SK-N-SH treated with all-trans-retinoic acid at 6 μM for 48 hours (cell line): ENCODE data around the gene ATG4C.

ENCODE experiments used
- ATAC-seq: fragments of 200-7000 bp; cut with Tn5 transposase; 3 replicates; pipeline ENCODE4 v1.9.1; 2020; ENCODE audit warnings: mild to moderate bottlenecking, moderate library complexity
- ARNTL ChIP-seq: fragments of 450-650 bp; formaldehyde crosslinking; IDR thresholded peaks from 2 replicates; pipeline ENCODE4 v1.5.0; 2020; ENCODE audit warnings: low read depth, mild to moderate bottlenecking, moderate library complexity, borderline replicate concordance
- BACH2 ChIP-seq: fragments of 250-450 bp; sonication (Bioruptor Pico); IDR thresholded peaks from 2 replicates; pipeline ENCODE4 v1.9.0; 2021; ENCODE audit warnings: mild to moderate bottlenecking, borderline replicate concordance
- CREB5 ChIP-seq: fragments of 250-450 bp; sonication (Bioruptor Pico); IDR thresholded peaks from 2 replicates; pipeline ENCODE4 v1.5.1; 2020; ENCODE audit warnings: low read depth, mild to moderate bottlenecking, moderate library complexity
- CSDC2 ChIP-seq: fragments of 250-450 bp; sonication (Bioruptor Pico); IDR thresholded peaks from 2 replicates; pipeline ENCODE4 v1.5.0; 2020; ENCODE audit warnings: mild to moderate bottlenecking, moderate library complexity
- ESRRG ChIP-seq: fragments of 250-450 bp; sonication (Bioruptor Pico); IDR thresholded peaks from 2 replicates; pipeline ENCODE4 v1.6.1; 2021; ENCODE audit warnings: mild to moderate bottlenecking
- GLIS3 ChIP-seq: fragments of 250-450 bp; sonication (Bioruptor Pico); IDR thresholded peaks from 2 replicates; pipeline ENCODE4 v1.5.0; 2020; ENCODE audit warnings: mild to moderate bottlenecking, moderate library complexity
- ISL1 ChIP-seq: fragments of 250-450 bp; sonication (Bioruptor Pico); IDR thresholded peaks from 2 replicates; pipeline ENCODE4 v2.1.2; 2022; ENCODE audit warnings: mild to moderate bottlenecking, moderate library complexity
- PATZ1 ChIP-seq: fragments of 250-450 bp; sonication (Bioruptor Pico); IDR thresholded peaks from 2 replicates; pipeline ENCODE4 v1.8.0; 2020; ENCODE audit warnings: mild to moderate bottlenecking, moderate library complexity, borderline replicate concordance
- POU6F1 ChIP-seq: fragments of 250-450 bp; sonication (Bioruptor Pico); IDR thresholded peaks from 2 replicates; pipeline ENCODE4 v1.8.0; 2021; ENCODE audit warnings: low read depth, mild to moderate bottlenecking, moderate library complexity, borderline replicate concordance
- PPARA ChIP-seq: fragments of 250-450 bp; sonication (Bioruptor Pico); IDR thresholded peaks from 2 replicates; pipeline ENCODE4 v1.5.0; 2020; ENCODE audit warnings: mild to moderate bottlenecking, borderline replicate concordance
- RARB ChIP-seq: fragments of 250-450 bp; sonication (Bioruptor Pico); IDR thresholded peaks from 2 replicates; pipeline ENCODE4 v1.8.0; 2021; ENCODE audit warnings: mild to moderate bottlenecking, moderate library complexity
- SNAI2 ChIP-seq: fragments of 250-450 bp; sonication (Bioruptor Pico); IDR thresholded peaks from 2 replicates; pipeline ENCODE4 v1.5.0; 2020; ENCODE audit warnings: mild to moderate bottlenecking, moderate library complexity
- TCF4 ChIP-seq: fragments of 250-450 bp; sonication (Bioruptor Pico); IDR thresholded peaks from 2 replicates; pipeline ENCODE4 v1.8.0; 2021; ENCODE audit warnings: mild to moderate bottlenecking, moderate library complexity, borderline replicate concordance
- TSHZ2 ChIP-seq: fragments of 250-450 bp; sonication (Bioruptor Pico); IDR thresholded peaks from 2 replicates; pipeline ENCODE4 v1.5.0; 2020; ENCODE audit warnings: mild to moderate bottlenecking, moderate library complexity
- ZFP3 ChIP-seq: fragments of 250-450 bp; sonication (Bioruptor Pico); IDR thresholded peaks from 2 replicates; pipeline ENCODE4 v1.5.0; 2020; ENCODE audit warnings: mild to moderate bottlenecking, moderate library complexity
- ZFP30 ChIP-seq: fragments of 450-650 bp; formaldehyde crosslinking; IDR thresholded peaks from 2 replicates; pipeline ENCODE4 v1.5.0; 2022; ENCODE audit warnings: mild to moderate bottlenecking, moderate library complexity
- ZNF565 ChIP-seq: fragments of 450-650 bp; formaldehyde crosslinking; conservative IDR thresholded peaks from 2 replicates; pipeline ENCODE4 v1.5.0; 2020; ENCODE audit warnings: low read depth, mild to moderate bottlenecking, moderate library complexity
- ZNF70 ChIP-seq: fragments of 450-650 bp; formaldehyde crosslinking; IDR thresholded peaks from 2 replicates; pipeline ENCODE4 v1.5.0; 2020; ENCODE audit warnings: mild to moderate bottlenecking, moderate library complexity
- ZNF8 ChIP-seq: fragments of 450-650 bp; formaldehyde crosslinking; IDR thresholded peaks from 2 replicates; pipeline ENCODE4 v1.5.0; 2020; ENCODE audit warnings: mild to moderate bottlenecking, moderate library complexity
- TF ChIP-seq, protein P1 (sequence below): fragments of 250-450 bp; sonication (Bioruptor Pico); IDR thresholded peaks from 2 replicates; pipeline ENCODE4 v1.5.1; 2021; ENCODE audit warnings: mild to moderate bottlenecking, moderate library complexity

Gene ATG4C

DNA sequence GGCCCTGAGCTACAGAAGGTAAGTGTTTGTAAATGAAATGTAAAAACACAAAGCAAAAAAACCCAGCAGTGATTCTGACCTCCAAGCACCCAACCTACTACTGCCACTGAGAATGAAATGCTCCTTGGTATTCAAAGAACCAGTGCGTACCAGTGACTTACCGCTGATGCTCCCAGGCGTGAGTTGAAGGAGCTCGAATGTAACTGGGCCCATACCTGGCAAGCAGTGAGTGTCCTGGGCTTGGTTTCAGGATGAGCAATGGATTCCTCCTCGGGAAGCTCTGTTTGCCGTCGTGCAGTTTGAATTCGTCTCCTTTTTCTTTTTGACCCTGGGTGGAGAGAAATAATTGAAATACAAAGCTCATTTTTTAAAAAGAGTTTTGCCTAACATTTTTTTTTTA lies 121.9 kb downstream of the ATG4C start (continued):
- TF ChIP-seq POU6F1 (no peak), RARB (CRISPR knock-in tag) (no peak), PPARA (CRISPR knock-in tag) (no peak)
- TF ChIP-seq, all 23 proteins: peak for 0

GRCh38 chr1:62906428-62906886 lies 122.5 kb downstream of the ATG4C start:
- peak; percentile 70 for ATAC-seq
- TF ChIP-seq SNAI2 (CRISPR knock-in tag), result no peak

DNA sequence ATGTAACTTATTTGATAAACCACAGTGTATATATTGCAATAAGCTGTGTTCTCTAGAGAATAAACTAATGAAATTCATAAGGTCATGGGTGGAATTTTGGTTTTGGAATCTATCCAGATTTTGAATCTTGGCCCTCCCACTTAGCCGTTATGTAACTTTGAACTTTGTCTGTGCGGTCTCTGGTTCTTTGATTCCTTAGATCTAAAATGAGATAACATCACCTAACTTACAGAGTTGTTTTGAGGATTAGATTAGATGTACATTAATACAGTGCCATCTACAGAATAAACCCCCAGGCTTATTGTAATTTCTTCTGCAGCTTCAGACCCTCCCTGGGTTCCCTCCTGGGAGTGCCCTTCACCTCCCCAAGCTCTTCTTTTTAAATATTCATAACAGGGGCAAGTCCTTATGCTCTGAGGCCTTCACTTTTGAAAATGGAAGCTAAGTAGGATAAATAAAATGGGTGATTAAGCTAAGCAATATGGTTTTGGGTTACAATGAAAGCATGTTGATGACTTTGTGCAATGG lies 124.3 kb downstream of the ATG4C start:
- no peak for ATAC-seq
- TF ChIP-seq ARNTL (CRISPR knock-in tag) (no peak), ZNF70 (CRISPR knock-in tag) (no peak), TCF4 (CRISPR knock-in tag) (no peak), CSDC2 (CRISPR knock-in tag) (no peak), ZFP3 (CRISPR knock-in tag) (no peak), ISL1 (no peak), POU6F1 (no peak), SNAI2 (CRISPR knock-in tag) (no peak), GLIS3 (CRISPR knock-in tag) (no peak), BACH2 (CRISPR knock-in tag) (no peak), ZNF565 (CRISPR knock-in tag) (no peak), CREB5 (CRISPR knock-in tag) (no peak), RARB (CRISPR knock-in tag) (no peak), ZFP30 (CRISPR knock-in tag) (no peak)
- TF ChIP-seq, all 23 proteins: peak for 0

GRCh38 chr1:62912028-62912638 lies 128.2 kb downstream of the ATG4C start:
- peak; percentile 61 for ATAC-seq
- TF ChIP-seq, protein P1, sequence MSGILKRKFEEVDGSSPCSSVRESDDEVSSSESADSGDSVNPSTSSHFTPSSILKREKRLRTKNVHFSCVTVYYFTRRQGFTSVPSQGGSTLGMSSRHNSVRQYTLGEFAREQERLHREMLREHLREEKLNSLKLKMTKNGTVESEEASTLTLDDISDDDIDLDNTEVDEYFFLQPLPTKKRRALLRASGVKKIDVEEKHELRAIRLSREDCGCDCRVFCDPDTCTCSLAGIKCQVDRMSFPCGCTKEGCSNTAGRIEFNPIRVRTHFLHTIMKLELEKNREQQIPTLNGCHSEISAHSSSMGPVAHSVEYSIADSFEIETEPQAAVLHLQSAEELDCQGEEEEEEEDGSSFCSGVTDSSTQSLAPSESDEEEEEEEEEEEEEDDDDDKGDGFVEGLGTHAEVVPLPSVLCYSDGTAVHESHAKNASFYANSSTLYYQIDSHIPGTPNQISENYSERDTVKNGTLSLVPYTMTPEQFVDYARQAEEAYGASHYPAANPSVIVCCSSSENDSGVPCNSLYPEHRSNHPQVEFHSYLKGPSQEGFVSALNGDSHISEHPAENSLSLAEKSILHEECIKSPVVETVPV, result no peak
- TF ChIP-seq SNAI2 (CRISPR knock-in tag) (no peak), ZNF8 (CRISPR knock-in tag) (no peak), ZFP3 (CRISPR knock-in tag) (no peak), TSHZ2 (CRISPR knock-in tag) (no peak), ESRRG (no peak), RARB (CRISPR knock-in tag) (no peak), ISL1 (no peak), CSDC2 (CRISPR knock-in tag) (no peak), GLIS3 (CRISPR knock-in tag) (no peak), ZFP30 (CRISPR knock-in tag) (no peak), POU6F1 (no peak), PATZ1 (CRISPR knock-in tag) (no peak)
- TF ChIP-seq, all 23 proteins: peak for 0
